Daoy (cell line): ENCODE measurements around the gene DNM3. TPM values are rescaled to one million over a fixed set of nuclear protein-coding genes. Genes with fewer than 3 reads are reported as not detected.
A peak's percentile ranks its signal among the peaks of the same experiment; 100 is the strongest.

Experiments
- DNase-seq: peaks from one replicate; pipeline ENCODE4 v3.0.0-alpha.2; 2015; ENCODE audit warnings: low read depth
- total RNA-seq: library from RNA; depleted of rRNA; stranded (reverse); fragments of >200 nt; shearing (Covaris generic); gene quantifications from 2 replicates; pipeline ENCODE4 v1.2.3, GENCODE V29; 2014

The DNM3 gene
- total RNA-seq, 1 experiment from 2014 or later: 4.5 TPM

GRCh38 chr1:172139196-172139595 is 297.9 kb downstream of the DNM3 start:
- no peak for DNase-seq

GRCh38 chr1:172140072-172140471 is 298.8 kb downstream of the DNM3 start:
- DNase-seq: no peak

- DNase-seq: no peak
Measured at GRCh38 chr1:172140591-172140990, 299.3 kb downstream of the DNM3 start.

GRCh38 chr1:172141341-172141881 is 300.1 kb downstream of the DNM3 start:
- no peak for DNase-seq

- DNase-seq: no peak
Measured at GRCh38 chr1:172142324-172142723, 301.0 kb downstream of the DNM3 start.

GRCh38 chr1:172143384-172144055 is 302.2 kb downstream of the DNM3 start:
- peak; percentile 84 for DNase-seq

- DNase-seq: peak; percentile 97
Measured at GRCh38 chr1:172144445-172145061, 303.3 kb downstream of the DNM3 start.

- DNase-seq: peak; percentile 66
Measured at GRCh38 chr1:172145231-172145651, 303.9 kb downstream of the DNM3 start.

- DNase-seq: no peak
Measured at GRCh38 chr1:172145656-172146055, 304.4 kb downstream of the DNM3 start.

- no peak for DNase-seq
Measured at GRCh38 chr1:172146141-172146850, 305.0 kb downstream of the DNM3 start.

GRCh38 chr1:172147541-172147940 is 306.2 kb downstream of the DNM3 start:
- no peak for DNase-seq

- DNase-seq: no peak
Measured at GRCh38 chr1:172148213-172148612, 306.9 kb downstream of the DNM3 start.

- no peak for DNase-seq
Measured at GRCh38 chr1:172148707-172149106, 307.4 kb downstream of the DNM3 start.

GRCh38 chr1:172149346-172149745 is 308.0 kb downstream of the DNM3 start:
- DNase-seq: no peak

GRCh38 chr1:172154551-172154950 is 313.3 kb downstream of the DNM3 start:
- peak; percentile 48 for DNase-seq

- DNase-seq: no peak
Measured at GRCh38 chr1:172155766-172156165, 314.5 kb downstream of the DNM3 start.

- DNase-seq: no peak
Measured at GRCh38 chr1:172162236-172162635, 320.9 kb downstream of the DNM3 start.

- no peak for DNase-seq
Measured at GRCh38 chr1:172163498-172164215, 322.4 kb downstream of the DNM3 start.

GRCh38 chr1:172165403-172165802 is 324.1 kb downstream of the DNM3 start:
- no peak for DNase-seq

GRCh38 chr1:172167796-172168596 is 326.7 kb downstream of the DNM3 start:
- DNase-seq: peak; percentile 55

GRCh38 chr1:172168597-172168872 is 327.2 kb downstream of the DNM3 start:
- DNase-seq: no peak
